Measurements from ENCODE around the gene NTMT1.
"Not testable (repeated sequence)": the region's sequence is repeated elsewhere in the genome, so short reads cannot be mapped to it uniquely, and the experiment has no call there.

The NTMT1 gene, protein sequence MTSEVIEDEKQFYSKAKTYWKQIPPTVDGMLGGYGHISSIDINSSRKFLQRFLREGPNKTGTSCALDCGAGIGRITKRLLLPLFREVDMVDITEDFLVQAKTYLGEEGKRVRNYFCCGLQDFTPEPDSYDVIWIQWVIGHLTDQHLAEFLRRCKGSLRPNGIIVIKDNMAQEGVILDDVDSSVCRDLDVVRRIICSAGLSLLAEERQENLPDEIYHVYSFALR

DNA sequence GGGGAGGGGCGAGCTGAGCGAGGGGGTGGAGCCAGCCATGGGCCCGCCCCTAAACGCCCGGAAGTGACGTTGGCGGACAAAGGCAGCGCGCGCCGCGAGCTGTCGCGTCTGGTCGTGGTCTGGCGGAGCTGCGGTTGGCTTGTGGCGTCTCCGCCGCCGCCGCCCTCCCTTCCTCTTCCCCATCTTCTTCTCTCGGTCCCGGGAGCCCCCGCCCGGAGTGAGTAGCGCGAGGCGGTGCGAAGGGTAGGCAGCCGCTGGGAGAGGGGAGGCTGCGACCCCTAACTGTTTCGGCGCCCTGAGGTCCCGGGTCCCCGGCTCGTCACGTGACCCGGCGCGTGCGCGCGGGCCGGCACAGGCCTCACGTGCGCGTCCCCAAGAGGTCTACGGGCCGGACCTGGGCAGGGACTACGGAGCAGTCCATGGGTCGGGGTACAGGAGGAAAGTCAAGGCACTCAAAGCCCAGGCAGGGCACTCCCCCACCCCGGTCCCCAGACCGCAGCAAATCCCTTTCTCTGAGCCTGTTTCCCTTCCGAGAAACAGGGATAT lies at the start of gene NTMT1:
Gene NTMT1 (plus strand): TSS at position 85 of the 546 bp plus-strand sequence. CDS start 6,541 bp downstream, outside the sequence.
- in situ Hi-C loops (cut with HindIII; ENCODE audit: low sequenced_read_pairs), result no loop called here

DNA sequence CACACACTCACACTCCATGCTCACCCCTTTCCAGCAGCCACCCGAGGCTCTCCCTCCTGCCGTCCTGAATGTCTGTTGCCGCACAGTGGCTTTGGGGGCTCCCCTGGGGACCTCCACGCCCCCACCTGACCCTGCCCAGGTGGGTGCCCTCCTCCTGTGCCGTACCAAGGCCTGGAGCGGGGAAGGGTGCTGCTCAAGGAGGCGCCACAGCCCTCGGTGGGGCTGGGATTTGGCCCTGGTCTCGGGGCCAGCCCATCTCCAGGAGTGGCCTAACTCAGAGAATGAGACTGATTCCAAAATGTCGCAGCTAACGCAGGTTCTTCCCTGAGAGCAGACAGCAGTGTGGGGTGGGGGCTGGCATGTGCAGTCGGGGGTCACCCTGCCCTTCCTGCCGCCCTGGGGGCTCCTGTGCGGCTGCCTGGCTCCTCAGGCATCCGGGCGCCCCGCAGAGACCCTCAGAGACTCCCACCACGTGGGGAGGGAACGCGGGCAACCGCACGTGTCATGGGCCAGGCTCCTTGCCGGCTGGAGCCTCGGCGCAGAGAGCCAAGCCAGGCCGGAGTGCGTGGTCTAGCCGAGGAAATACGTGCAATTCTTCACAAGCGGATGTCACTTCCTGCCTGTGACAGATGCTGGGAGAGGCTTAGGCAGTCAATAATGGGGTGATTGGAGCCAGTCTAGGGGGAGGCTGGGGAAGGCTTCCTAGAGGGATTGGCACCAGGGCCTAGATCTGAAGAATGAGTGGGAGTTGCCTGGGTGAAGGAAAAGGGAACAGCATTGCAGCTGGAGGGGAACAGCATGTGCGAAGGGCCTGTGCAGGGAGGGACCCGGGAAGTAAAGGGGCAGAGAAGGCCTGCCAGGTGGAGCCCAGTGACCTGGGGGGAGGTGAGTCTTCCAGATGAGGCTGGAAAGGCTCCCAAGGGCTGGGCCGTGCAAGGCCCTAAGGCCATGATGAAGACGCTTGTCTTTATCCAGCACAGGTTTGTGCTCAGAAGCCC lies 49.1 kb upstream of the NTMT1 start:
- in situ Hi-C loops (cut with HindIII; ENCODE audit: low sequenced_read_pairs), result no loop called here

DNA sequence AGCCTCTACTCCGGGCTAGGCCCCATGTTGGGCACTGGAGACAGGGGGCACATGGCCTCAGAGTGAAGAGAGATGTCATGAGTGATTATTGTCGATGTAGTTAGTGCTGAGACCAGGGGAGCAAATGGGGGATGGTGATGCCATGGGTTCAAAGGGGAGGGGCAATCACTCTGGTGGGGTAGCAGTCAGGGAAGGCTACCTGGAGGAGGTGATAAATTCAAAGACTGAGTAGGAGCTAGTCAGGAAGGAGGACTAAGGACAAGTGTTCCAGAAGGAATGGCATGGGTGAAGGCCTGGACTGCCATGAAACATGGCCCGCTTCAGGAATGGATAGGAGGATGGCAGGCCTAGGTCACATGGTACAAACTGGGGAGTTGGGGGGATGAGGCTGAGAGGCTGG lies 46.7 kb upstream of the NTMT1 start:
- in situ Hi-C loops (cut with HindIII; ENCODE audit: low sequenced_read_pairs), result no loop called here

DNA sequence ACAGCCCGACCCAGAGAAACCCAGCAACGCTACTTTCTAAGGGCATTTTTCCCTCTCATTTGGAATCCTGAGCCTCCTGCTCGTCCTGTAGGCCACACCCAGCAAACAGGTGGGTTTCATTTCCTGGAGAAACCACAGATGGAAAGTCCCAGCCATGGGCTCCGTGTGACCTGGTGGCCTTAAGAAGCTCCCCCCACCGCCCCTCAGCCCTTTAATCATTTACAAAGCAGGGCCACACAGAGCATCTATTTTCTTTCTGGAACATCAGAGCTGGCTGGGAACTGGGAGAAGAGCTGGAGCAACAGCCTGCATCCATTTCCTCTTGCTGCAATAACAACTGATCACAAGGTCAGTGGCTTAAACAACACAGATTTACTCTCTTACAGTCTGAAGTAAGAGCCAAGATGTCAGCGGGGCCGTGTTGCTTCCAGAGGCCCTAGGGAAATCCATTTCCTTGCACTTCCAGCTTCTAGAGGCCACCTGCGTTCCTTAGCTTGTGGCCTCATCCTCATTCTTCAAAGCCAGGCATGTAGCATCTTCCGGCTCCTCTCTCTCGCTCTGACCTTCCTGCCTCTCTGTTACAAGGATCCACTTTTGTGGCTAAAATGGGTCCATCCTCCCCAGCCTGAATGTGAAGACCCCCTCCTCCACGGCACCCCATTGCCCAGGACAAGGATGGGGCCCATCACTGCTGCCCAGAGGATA lies 45.6 kb upstream of the NTMT1 start:
- in situ Hi-C loops (cut with HindIII; ENCODE audit: low sequenced_read_pairs), result no loop called here

DNA sequence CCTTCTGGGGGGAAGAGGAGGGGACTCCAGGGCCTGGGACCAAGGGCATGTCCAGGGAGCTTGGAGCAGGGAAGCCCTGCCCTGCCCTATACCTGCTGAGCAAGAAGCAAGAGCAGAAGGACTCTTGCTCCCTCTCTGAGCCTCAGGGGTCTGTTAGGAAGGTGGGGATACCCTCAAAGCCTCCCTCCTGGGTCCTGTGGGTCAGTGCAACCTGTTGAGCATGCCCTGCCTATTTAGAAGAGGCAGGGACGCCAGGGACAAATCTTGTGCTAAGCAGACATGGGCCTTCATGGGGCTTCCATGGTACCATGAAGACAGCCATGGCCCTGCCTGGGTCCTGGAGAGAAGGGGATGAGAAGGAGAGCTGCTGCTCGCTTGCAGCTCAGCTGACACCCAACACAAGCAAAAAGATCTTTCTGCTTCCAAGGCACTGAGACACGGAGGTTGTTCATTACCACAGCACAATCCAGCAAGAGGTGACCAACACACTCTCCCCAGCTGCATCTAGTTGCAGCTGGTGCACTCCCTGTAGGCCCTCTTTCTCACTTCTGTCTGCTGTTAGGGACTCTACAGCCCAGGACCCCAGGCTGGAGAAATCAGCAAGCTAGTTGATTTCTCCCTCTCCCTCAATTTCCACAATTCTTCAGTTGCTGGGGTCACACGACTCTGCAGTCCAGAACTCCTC lies 44.3 kb upstream of the NTMT1 start:
- in situ Hi-C loops (cut with HindIII; ENCODE audit: low sequenced_read_pairs), result no loop called here

DNA sequence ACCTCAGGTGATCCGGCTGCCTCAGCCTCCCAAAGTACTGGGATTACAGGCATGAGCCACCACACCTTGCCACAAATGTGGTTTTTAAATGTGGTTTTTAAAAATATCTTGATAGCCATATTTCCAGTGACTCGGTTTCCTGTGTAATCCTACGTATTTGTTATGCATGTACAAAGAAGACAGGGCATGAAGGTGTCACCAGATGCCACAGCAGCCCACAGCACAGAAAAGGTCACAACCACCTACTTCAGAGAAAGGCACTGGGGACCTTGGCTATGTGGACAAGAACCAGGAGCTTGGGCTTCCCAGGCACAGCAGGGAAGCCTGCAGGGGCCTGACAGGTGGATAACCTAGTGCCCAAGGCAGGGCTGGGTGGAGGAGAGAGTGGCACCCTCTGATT lies 43.1 kb upstream of the NTMT1 start:
- in situ Hi-C loops (cut with HindIII; ENCODE audit: low sequenced_read_pairs), result no loop called here

DNA sequence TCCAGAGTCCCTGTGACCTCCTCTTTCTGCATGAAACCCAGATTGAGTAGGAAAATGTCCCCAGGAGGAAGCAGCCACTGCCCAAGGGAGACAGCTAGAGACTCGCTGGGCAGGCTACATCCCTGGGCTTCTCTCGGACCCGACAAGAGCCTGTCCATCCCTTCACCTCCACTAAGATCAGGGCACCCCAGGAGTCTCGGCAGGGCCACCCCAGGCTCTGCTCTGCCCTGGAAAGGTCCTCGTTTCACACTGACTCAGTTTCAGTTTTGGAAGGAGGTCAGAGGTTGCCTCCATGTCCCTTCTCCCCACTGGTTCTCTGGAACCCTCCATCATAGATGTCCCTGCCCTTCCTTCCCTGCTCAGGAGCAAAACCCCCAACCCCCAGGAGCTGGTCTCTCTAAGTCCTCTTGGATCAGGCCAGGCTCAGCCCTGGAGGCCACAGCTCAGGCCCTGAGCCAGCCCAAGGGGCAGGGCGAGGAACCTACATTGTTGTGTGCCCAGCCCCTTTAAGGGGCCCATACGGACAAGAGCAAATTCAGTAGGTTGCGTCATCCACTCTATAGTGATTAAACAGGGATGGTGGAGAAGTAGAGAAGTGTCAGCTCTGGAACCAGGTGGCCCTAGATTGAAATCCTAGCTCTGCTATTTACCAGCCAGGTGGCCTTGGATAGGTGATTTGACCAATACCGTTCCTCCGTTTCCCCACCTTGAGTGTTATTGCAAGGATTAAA lies 42.5 kb upstream of the NTMT1 start:
- in situ Hi-C loops (cut with HindIII; ENCODE audit: low sequenced_read_pairs), result no loop called here

DNA sequence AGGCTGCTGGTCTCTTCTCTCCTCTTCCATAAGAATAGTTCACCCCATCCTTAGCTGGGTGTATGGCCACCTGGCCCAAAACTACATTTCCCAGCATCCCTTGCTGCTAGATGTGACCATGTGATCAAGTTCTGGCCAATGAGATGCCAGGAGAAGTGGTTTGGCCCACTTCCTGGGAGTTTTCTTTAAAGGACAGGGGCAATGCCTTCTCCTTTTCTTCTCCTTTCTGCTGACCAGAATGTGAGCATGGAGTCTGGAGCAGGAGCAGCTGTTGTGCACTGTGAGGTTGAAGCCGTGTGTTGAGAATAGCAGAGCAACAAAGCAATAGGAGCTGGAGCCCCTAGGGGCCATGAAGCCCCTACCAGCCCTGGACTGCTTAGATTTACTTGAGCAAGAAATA lies 41.8 kb upstream of the NTMT1 start:
- in situ Hi-C loops (cut with HindIII; ENCODE audit: low sequenced_read_pairs), result no loop called here

DNA sequence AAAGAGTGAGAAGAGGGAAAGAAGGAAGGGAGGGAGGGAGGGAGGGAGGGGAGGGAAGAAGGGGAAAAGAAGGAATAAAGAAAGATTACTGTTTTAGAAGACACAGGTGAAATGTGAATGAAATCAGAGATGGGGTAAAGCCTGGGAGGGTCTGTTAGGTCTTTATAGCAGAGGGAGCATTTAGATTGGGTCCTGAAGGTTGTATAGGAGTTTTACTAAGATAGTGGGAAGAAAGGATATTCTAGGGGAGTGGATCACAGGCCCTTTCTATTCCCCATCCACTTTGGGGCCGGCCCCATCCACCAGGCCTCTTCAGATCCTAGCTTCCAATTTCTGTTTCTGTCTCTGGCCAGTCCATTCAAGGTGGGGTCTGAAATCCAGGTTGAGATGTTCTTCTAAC lies 40.6 kb upstream of the NTMT1 start:
- in situ Hi-C loops (cut with HindIII; ENCODE audit: low sequenced_read_pairs), result no loop called here

DNA sequence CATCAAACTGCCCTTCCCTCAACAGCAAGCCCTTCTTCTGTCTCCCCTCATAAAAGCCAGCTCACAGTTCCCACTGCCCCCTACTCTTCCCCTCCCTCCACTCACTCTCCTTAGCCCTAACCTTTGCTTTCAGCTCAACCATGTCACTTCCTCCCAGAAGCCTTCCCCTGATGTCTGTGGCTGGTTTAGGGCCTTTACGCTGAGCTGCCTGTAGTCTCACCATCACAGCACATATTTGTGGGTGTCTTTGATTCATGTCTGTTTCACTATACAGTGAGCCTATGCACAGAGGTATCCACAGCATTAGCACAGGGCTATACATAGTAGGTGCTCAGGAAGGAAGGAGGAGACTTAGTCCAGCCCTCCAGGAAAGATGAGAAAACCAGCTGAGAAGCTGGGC lies 39.7 kb upstream of the NTMT1 start:
- in situ Hi-C loops (cut with HindIII; ENCODE audit: low sequenced_read_pairs), result no loop called here

DNA sequence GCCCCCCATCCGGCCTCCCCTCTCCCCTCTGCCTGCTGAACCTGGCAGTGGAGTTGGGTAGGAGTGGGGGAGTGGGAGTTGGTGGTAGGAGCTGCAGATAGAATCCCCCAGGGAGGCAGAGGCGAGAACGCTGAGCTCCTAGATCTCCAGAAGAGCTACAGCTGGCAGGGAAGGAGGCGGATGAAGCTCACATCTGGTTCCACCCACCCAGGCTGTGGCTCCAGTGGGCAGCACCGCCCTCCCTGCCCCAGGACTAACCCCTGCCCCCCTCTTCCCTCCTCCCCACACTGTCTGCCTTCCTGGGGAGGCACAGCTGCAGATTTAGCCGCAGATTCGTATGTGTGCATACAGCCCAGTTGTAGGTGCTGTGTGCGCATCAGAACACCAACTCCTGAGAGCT lies 39.3 kb upstream of the NTMT1 start:
- in situ Hi-C loops (cut with HindIII; ENCODE audit: low sequenced_read_pairs), result no loop called here

DNA sequence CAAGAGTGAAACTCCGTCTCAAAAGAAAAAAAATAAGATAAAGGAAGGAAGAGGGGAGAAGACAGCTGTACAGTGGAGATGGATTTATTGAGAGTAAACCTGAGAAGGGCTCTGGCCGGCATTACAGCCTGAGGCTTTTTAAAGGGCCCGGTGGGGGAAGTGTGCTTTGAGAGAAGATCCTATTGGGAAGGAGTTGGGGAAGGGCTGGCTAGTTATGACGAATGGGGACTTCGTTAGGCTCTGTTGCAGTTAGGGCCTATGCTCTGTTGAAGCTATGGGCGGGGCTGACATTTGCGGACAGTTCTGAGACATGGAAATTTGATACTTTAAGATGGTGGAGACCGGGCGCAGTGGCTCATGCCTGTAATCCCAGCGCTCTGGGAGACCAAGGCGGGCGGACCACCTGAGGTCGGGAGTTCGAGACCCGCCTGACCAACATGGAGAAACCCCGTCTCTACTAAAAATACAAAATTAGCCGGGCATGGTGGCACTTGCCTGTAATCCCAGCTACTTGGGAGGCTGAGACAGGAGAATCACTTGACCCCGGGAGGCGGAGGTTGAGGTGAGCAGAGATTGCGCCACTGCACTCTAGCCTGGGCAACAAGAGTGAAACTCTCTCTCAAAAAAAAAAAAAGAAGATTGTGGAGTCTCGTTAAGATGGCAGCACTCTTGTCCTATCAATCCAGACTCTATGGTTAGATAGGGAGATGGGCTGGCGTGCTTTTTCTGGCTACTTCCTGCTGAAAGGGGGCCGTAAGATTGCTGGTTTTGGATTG lies 38.3 kb upstream of the NTMT1 start:
- in situ Hi-C loops (cut with HindIII; ENCODE audit: low sequenced_read_pairs), result no loop called here

DNA sequence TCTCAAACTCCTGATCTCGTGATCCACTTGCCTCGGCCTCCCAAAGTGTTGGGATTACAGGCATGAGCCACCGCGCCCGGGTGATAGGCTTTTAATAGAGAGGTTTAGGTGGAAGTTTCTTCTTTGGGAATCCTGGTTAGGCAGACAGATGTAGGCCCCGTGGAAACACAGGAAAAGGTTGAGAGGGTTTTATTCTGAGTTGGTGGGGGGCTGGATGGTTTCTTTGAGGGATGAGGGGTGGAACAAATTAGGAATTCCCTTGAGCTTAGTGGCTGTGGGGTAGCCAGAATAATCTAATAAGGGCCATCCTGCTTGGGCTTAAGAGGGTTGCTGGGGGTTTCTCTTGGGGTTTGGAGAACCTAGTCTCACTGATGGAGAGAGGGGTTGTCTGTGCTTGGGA lies 35.5 kb upstream of the NTMT1 start:
- in situ Hi-C loops (cut with HindIII; ENCODE audit: low sequenced_read_pairs), result no loop called here

DNA sequence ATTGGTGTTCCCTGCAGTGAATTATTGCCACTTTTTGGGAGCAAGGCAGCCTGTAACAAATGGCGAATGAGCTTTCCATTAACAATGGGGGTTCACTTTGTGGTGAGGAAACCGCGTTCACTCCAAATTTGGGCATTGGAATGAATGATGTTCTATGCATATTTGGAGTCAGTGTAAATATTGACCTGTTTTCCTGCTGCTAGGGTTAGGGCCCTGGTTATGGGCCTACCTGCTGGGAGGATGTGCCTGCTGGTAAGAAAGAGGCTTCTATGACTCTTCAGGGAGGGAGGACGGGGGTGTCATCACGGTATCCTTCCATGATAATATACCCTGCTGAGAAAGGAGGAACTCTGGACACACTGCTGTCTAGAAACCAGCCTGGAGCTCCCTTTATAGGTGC lies 34.0 kb upstream of the NTMT1 start:
- in situ Hi-C loops (cut with HindIII; ENCODE audit: low sequenced_read_pairs), result no loop called here

DNA sequence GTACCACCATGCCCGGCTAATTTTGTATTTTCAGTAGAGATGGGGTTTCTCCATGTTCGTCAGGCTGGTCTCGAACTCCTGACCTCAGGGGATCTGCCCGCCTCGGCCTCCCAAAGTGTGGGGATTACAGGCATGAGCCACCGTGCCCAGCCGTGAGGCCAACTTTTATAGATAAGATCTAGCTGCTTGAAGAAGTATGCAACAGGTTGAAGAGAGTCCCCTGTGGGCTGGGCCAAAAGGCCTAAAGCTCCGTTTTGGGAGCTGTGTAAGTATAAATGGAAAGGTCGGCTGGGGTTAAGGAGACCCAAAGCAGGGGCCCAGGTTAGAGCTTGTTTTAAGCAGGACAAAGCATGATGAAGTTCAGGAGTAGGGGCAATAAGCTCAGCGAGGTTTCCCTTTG lies 33.2 kb upstream of the NTMT1 start:
- in situ Hi-C loops (cut with HindIII; ENCODE audit: low sequenced_read_pairs), result not testable (repeated sequence)

DNA sequence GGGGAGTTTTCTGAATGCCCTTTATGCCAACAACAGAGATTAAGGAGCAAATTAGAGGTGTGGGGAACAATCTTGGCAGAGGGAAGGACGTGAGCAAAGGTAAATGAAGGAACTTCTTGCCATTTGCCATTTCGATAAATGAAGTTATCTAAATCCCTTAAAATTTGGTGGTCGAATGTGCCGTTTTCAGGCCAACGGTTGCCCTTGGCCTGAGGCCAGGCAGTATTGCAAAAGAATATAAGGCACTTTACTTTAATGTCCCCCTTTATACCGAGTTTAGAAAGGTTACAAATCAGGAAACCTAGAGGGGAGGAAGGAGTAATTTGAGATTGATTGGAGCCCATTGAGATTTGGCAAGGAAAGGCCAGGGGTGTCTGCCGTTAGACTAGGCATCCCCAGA lies 31.3 kb upstream of the NTMT1 start:
- in situ Hi-C loops (cut with HindIII; ENCODE audit: low sequenced_read_pairs), result no loop called here

DNA sequence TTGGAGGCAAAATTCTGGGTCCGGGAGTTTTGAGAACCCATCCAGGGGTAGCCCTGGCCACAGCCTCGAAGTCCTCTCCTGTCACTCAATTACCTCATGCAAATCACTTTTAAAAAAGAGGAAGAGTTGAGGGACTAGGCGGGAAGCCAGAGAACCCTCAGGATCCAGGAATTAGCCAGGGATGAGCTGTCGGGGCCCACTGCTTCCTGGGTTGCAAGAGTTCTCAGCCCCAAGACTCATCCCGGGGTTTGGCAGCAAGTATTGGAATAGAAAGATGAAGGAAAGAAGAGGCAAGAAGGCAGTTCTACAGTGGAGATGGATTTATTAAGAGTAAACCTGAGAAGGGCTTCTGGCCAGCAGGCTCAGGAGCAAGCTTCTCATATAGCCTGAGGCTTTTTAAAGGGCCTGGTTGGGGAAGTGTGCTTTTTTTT lies 30.6 kb upstream of the NTMT1 start:
- in situ Hi-C loops (cut with HindIII; ENCODE audit: low sequenced_read_pairs), result no loop called here

DNA sequence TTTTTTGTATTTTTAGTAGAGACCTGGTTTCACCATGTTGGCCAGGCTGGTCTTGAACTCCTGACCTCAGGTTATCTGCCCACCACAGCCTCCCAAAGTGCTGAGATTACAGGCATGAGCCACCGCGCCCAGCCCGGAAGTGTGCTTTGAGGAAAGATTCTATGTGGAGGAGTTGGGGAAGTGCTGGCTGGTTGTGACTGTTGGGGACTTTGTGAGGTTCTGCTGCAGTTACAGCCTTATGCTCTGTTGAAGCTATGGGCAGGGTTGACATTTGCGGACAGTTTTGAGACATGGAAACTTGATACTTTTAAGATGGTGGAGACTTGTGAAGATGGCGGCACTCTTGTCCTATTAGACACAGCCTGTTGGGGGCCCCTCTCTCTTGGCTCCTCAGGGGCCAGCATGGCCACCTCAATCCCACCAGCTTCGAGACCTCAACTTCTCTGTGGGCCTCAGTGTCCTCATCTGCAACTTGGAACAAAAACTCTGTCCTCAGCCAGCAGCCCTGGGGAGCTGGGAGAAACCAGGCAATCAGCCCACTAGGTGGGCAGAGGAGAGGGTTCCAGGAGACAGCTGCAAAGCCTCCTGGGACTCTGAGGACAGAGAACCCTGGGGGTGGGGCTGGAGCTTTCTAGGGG lies 29.9 kb upstream of the NTMT1 start:
- in situ Hi-C loops (cut with HindIII; ENCODE audit: low sequenced_read_pairs), result no loop called here

Data from DLD1 (cell line).